Activated CD8-positive, alpha-beta memory T cell treated with anti-CD3 and anti-CD28 coated beads for 1 hour (primary cell): Measurements from ENCODE around the gene SSTR3.
"Not testable (repeated sequence)": the region's sequence is repeated elsewhere in the genome, so short reads cannot be mapped to it uniquely, and the experiment has no call there.

Source experiments
- DNase-seq, 2 donors: peaks; one replicate each; pipeline ENCODE4 v3.0.0-alpha.2; 2020; ENCODE audit warnings: low read depth in 1 of 2; ENCODE audit errors: extremely low read depth in 1 of 2

SSTR3 gene

GRCh38 chr22:37243402-37244113 lies 31.3 kb upstream of the SSTR3 start:
- DNase-seq: no peak

- DNase-seq: peak; percentile 76 to 85
Observed at GRCh38 chr22:37242395-37242918, 30.2 kb upstream of the SSTR3 start.

GRCh38 chr22:37241351-37242142 lies 29.3 kb upstream of the SSTR3 start:
- no peak for DNase-seq

GRCh38 chr22:37240941-37241320 lies 28.7 kb upstream of the SSTR3 start:
- DNase-seq: no peak

GRCh38 chr22:37240240-37240940 lies 28.1 kb upstream of the SSTR3 start:
- no peak for DNase-seq

- no peak for DNase-seq
Observed at GRCh38 chr22:37239336-37240239, 27.3 kb upstream of the SSTR3 start.

GRCh38 chr22:37237371-37238268 lies 25.3 kb upstream of the SSTR3 start:
- DNase-seq: no peak

GRCh38 chr22:37235897-37236607 lies 23.8 kb upstream of the SSTR3 start:
- no peak for DNase-seq

- no peak for DNase-seq
Observed at GRCh38 chr22:37234736-37235711, 22.7 kb upstream of the SSTR3 start.

GRCh38 chr22:37233751-37234631 lies 21.7 kb upstream of the SSTR3 start:
- DNase-seq: no peak

GRCh38 chr22:37233371-37233750 lies 21.1 kb upstream of the SSTR3 start:
- not testable (repeated sequence) for DNase-seq

- DNase-seq: no peak
Observed at GRCh38 chr22:37232140-37232998, 20.1 kb upstream of the SSTR3 start.

- no peak for DNase-seq
Observed at GRCh38 chr22:37231406-37232139, 19.3 kb upstream of the SSTR3 start.

- no peak for DNase-seq
Observed at GRCh38 chr22:37230673-37231405, 18.6 kb upstream of the SSTR3 start.
